ENCODE measurements around the gene CS. TPM values are rescaled to one million over a fixed set of nuclear protein-coding genes. Genes with fewer than 3 reads are reported as not detected.

CS gene
- polyA plus RNA-seq, 1 donor from 2014 or later, result 65.7 TPM

GRCh38 chr12:56333197-56333678 is 33.1 kb upstream of the CS start:
- no peaks in the 10 kb centered on the region for H4K20me1 ChIP-seq (ENCODE audit: insufficient read depth)
- no peaks in the 10 kb centered on the region for H3K9me2 ChIP-seq (ENCODE audit: insufficient read depth, low read length)
- peaks cover 3% of the 10 kb centered on the region for H3F3A ChIP-seq (ENCODE audit: insufficient read depth, low read length, poor library complexity, severe bottlenecking)
- H3K36me3 ChIP-seq (ENCODE audit: insufficient read depth, low read length), result no peaks in the 10 kb centered on the region
- peak overlapping the region; percentile 80 for H3K27ac ChIP-seq (ENCODE audit: low read length)
- no peak for TF ChIP-seq TAF1 (IDR thresholded peaks at IDR 0.05; ENCODE audit: low read depth)
- TF ChIP-seq MXI1 (conservative IDR thresholded peaks at IDR 0.05; ENCODE audit: poor library complexity, severe bottlenecking), result no peak
- no peak for TF ChIP-seq EP300 (conservative IDR thresholded peaks at IDR 0.05; ENCODE audit: poor library complexity, severe bottlenecking)
- no peak for TF ChIP-seq POLR2AphosphoS5 (IDR thresholded peaks at IDR 0.05)
- TF ChIP-seq, protein P1, sequence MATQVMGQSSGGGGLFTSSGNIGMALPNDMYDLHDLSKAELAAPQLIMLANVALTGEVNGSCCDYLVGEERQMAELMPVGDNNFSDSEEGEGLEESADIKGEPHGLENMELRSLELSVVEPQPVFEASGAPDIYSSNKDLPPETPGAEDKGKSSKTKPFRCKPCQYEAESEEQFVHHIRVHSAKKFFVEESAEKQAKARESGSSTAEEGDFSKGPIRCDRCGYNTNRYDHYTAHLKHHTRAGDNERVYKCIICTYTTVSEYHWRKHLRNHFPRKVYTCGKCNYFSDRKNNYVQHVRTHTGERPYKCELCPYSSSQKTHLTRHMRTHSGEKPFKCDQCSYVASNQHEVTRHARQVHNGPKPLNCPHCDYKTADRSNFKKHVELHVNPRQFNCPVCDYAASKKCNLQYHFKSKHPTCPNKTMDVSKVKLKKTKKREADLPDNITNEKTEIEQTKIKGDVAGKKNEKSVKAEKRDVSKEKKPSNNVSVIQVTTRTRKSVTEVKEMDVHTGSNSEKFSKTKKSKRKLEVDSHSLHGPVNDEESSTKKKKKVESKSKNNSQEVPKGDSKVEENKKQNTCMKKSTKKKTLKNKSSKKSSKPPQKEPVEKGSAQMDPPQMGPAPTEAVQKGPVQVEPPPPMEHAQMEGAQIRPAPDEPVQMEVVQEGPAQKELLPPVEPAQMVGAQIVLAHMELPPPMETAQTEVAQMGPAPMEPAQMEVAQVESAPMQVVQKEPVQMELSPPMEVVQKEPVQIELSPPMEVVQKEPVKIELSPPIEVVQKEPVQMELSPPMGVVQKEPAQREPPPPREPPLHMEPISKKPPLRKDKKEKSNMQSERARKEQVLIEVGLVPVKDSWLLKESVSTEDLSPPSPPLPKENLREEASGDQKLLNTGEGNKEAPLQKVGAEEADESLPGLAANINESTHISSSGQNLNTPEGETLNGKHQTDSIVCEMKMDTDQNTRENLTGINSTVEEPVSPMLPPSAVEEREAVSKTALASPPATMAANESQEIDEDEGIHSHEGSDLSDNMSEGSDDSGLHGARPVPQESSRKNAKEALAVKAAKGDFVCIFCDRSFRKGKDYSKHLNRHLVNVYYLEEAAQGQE (IDR thresholded peaks at IDR 0.05; ENCODE audit: borderline replicate concordance), result no peak
- TF ChIP-seq SMC3 (conservative IDR thresholded peaks at IDR 0.05; ENCODE audit: poor library complexity), result no peak
- TF ChIP-seq RAD21 (conservative IDR thresholded peaks at IDR 0.05), result no peak
- no peak for TF ChIP-seq EZH2 (IDR thresholded peaks at IDR 0.05; ENCODE audit: borderline replicate concordance, insufficient read depth, low read length, poor library complexity, severe bottlenecking)
- TF ChIP-seq CTCF (IDR thresholded peaks at IDR 0.05; ENCODE audit: poor library complexity, severe bottlenecking), result no peak
- peak overlapping the region; percentile 69 for H3K9ac ChIP-seq (ENCODE audit: low read length)
- H3K4me2 ChIP-seq (ENCODE audit: low read length), result peak overlapping the region; percentile 95
- H2AFZ ChIP-seq (ENCODE audit: low read depth, low read length), result peak overlapping the region; percentile 100
- H3K4me3 ChIP-seq (ENCODE audit: low read length), result peak overlapping the region; percentile 78
- H3K27me3 ChIP-seq (ENCODE audit: insufficient read depth, low read depth, low read length), result no peaks in the 10 kb centered on the region
- no peaks in the 10 kb centered on the region for H3K79me2 ChIP-seq (replicated peaks; ENCODE audit: insufficient read depth, low read length)
- no peaks in the 10 kb centered on the region for H3K9me3 ChIP-seq (ENCODE audit: low read length)

GRCh38 chr12:56332512-56333196 is 32.5 kb upstream of the CS start:
- H3K79me2 ChIP-seq (replicated peaks; ENCODE audit: insufficient read depth, low read length), result no peaks in the 10 kb centered on the region
- H3K27ac ChIP-seq (ENCODE audit: low read length), result peak overlapping the region; percentile 80
- peaks cover 3% of the 10 kb centered on the region for H3F3A ChIP-seq (ENCODE audit: insufficient read depth, low read length, poor library complexity, severe bottlenecking)
- no peaks in the 10 kb centered on the region for H3K36me3 ChIP-seq (ENCODE audit: insufficient read depth, low read length)
- no peaks in the 10 kb centered on the region for H3K9me3 ChIP-seq (ENCODE audit: low read length)
- no peaks in the 10 kb centered on the region for H3K9me2 ChIP-seq (ENCODE audit: insufficient read depth, low read length)
- H4K20me1 ChIP-seq (ENCODE audit: insufficient read depth), result no peaks in the 10 kb centered on the region
- H2AFZ ChIP-seq (ENCODE audit: low read depth, low read length), result peak overlapping the region; percentile 100
- no peak for TF ChIP-seq MXI1 (conservative IDR thresholded peaks at IDR 0.05; ENCODE audit: poor library complexity, severe bottlenecking)
- TF ChIP-seq RAD21 (conservative IDR thresholded peaks at IDR 0.05), result no peak
- no peak for TF ChIP-seq EZH2 (IDR thresholded peaks at IDR 0.05; ENCODE audit: borderline replicate concordance, insufficient read depth, low read length, poor library complexity, severe bottlenecking)
- TF ChIP-seq, protein P1 (IDR thresholded peaks at IDR 0.05; ENCODE audit: borderline replicate concordance), result no peak
- no peak for TF ChIP-seq TAF1 (IDR thresholded peaks at IDR 0.05; ENCODE audit: low read depth)
- no peak for TF ChIP-seq EP300 (conservative IDR thresholded peaks at IDR 0.05; ENCODE audit: poor library complexity, severe bottlenecking)
- TF ChIP-seq SMC3 (conservative IDR thresholded peaks at IDR 0.05; ENCODE audit: poor library complexity), result no peak
- no peak for TF ChIP-seq POLR2AphosphoS5 (IDR thresholded peaks at IDR 0.05)
- no peak for TF ChIP-seq CTCF (IDR thresholded peaks at IDR 0.05; ENCODE audit: poor library complexity, severe bottlenecking)
- H3K27me3 ChIP-seq (ENCODE audit: insufficient read depth, low read depth, low read length), result no peaks in the 10 kb centered on the region
- peak overlapping the region; percentile 78 for H3K4me3 ChIP-seq (ENCODE audit: low read length)
- peak overlapping the region; percentile 95 for H3K4me2 ChIP-seq (ENCODE audit: low read length)
- H3K9ac ChIP-seq (ENCODE audit: low read length), result peak overlapping the region; percentile 69
